ENCODE measurements around the gene OR11A1.

DNA sequence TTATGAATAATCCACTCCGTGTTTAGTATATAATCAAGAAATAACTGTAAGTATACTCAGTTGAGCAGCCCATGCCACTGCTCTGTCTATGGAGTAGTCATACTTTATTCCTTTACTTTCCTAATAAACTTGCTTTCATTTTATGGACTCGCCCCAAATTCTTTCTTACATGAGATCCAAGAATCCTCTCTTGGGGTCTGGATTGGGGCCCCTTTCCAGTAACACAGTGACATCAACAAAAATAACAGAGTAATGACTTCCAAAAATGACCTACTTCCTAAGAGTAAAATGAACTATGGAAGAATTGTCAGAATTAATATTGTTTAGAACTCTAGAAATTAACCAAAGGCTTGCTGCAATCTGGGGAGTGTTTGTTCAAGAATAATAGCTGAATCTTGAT, 8.9 kb upstream of the OR11A1 start:
- TF ChIP-seq SP1 (IDR thresholded peaks at IDR 0.05) (no peak), YY1 (IDR thresholded peaks at IDR 0.05) (no peak), RAD21 (IDR thresholded peaks at IDR 0.05) (no peak), GABPA (IDR thresholded peaks at IDR 0.05 in 1 of 2, conservative IDR thresholded peaks at IDR 0.05 in 1 of 2) (no peak), RXRA (IDR thresholded peaks at IDR 0.05) (no peak), TAF1 (conservative IDR thresholded peaks at IDR 0.05) (no peak), EGR1 (IDR thresholded peaks at IDR 0.05; ENCODE audit: low read depth in 2 of 2) (no peak), JUND (IDR thresholded peaks at IDR 0.05) (no peak), FOXA1 (IDR thresholded peaks at IDR 0.05) (no peak)
- TF ChIP-seq, protein P1, sequence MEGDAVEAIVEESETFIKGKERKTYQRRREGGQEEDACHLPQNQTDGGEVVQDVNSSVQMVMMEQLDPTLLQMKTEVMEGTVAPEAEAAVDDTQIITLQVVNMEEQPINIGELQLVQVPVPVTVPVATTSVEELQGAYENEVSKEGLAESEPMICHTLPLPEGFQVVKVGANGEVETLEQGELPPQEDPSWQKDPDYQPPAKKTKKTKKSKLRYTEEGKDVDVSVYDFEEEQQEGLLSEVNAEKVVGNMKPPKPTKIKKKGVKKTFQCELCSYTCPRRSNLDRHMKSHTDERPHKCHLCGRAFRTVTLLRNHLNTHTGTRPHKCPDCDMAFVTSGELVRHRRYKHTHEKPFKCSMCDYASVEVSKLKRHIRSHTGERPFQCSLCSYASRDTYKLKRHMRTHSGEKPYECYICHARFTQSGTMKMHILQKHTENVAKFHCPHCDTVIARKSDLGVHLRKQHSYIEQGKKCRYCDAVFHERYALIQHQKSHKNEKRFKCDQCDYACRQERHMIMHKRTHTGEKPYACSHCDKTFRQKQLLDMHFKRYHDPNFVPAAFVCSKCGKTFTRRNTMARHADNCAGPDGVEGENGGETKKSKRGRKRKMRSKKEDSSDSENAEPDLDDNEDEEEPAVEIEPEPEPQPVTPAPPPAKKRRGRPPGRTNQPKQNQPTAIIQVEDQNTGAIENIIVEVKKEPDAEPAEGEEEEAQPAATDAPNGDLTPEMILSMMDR (IDR thresholded peaks at IDR 0.05; ENCODE audit: low read depth, low read length, missing input control), result no peak
- TF ChIP-seq, protein P2, sequence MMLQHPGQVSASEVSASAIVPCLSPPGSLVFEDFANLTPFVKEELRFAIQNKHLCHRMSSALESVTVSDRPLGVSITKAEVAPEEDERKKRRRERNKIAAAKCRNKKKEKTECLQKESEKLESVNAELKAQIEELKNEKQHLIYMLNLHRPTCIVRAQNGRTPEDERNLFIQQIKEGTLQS (IDR thresholded peaks at IDR 0.05), result no peak
- TF ChIP-seq, protein P3, sequence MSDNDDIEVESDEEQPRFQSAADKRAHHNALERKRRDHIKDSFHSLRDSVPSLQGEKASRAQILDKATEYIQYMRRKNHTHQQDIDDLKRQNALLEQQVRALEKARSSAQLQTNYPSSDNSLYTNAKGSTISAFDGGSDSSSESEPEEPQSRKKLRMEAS (IDR thresholded peaks at IDR 0.05), result no peak
- TF ChIP-seq, protein P4, sequence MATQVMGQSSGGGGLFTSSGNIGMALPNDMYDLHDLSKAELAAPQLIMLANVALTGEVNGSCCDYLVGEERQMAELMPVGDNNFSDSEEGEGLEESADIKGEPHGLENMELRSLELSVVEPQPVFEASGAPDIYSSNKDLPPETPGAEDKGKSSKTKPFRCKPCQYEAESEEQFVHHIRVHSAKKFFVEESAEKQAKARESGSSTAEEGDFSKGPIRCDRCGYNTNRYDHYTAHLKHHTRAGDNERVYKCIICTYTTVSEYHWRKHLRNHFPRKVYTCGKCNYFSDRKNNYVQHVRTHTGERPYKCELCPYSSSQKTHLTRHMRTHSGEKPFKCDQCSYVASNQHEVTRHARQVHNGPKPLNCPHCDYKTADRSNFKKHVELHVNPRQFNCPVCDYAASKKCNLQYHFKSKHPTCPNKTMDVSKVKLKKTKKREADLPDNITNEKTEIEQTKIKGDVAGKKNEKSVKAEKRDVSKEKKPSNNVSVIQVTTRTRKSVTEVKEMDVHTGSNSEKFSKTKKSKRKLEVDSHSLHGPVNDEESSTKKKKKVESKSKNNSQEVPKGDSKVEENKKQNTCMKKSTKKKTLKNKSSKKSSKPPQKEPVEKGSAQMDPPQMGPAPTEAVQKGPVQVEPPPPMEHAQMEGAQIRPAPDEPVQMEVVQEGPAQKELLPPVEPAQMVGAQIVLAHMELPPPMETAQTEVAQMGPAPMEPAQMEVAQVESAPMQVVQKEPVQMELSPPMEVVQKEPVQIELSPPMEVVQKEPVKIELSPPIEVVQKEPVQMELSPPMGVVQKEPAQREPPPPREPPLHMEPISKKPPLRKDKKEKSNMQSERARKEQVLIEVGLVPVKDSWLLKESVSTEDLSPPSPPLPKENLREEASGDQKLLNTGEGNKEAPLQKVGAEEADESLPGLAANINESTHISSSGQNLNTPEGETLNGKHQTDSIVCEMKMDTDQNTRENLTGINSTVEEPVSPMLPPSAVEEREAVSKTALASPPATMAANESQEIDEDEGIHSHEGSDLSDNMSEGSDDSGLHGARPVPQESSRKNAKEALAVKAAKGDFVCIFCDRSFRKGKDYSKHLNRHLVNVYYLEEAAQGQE (IDR thresholded peaks at IDR 0.05), result no peak
- TF ChIP-seq, protein P5, sequence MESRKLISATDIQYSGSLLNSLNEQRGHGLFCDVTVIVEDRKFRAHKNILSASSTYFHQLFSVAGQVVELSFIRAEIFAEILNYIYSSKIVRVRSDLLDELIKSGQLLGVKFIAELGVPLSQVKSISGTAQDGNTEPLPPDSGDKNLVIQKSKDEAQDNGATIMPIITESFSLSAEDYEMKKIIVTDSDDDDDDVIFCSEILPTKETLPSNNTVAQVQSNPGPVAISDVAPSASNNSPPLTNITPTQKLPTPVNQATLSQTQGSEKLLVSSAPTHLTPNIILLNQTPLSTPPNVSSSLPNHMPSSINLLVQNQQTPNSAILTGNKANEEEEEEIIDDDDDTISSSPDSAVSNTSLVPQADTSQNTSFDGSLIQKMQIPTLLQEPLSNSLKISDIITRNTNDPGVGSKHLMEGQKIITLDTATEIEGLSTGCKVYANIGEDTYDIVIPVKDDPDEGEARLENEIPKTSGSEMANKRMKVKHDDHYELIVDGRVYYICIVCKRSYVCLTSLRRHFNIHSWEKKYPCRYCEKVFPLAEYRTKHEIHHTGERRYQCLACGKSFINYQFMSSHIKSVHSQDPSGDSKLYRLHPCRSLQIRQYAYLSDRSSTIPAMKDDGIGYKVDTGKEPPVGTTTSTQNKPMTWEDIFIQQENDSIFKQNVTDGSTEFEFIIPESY (IDR thresholded peaks at IDR 0.05), result no peak

All from liver (tissue), 3 donors.